Gastrocnemius medialis (tissue), 4 donors: ENCODE data around the gene METTL2B. TPM values are rescaled to one million over a fixed set of nuclear protein-coding genes. Genes with fewer than 3 reads are reported as not detected.

Experiments
- ATAC-seq, 2 donors: fragments of 150-250 bp; one replicate each; pipeline ENCODE4 v1.9.1; 2016
- DNase-seq, 2 donors: peaks; one replicate each; pipeline ENCODE4 v3.0.0-alpha.2; 2019
- H3K27ac ChIP-seq, 4 donors: fragments of 200-600 bp; sonication (generic); 1 replicate in 1 of 4; 2 replicates in 3 of 4; pipeline ENCODE4 v1.5.1; 2016 to 2018; ENCODE audit warnings: mild to moderate bottlenecking in 2 of 4, moderate library complexity in 1 of 4
- H3K27me3 ChIP-seq, 3 donors: fragments of 200-600 bp; sonication (generic) in 2 of 3; 1 replicate in 1 of 3; 2 replicates in 2 of 3; pipeline versions ENCODE4 v1.5.1 to v1.6.0; 2016 to 2019; ENCODE audit warnings: mild to moderate bottlenecking in 1 of 3, moderate library complexity in 1 of 3
- H3K36me3 ChIP-seq, 2 donors: fragments of 200-600 bp; sonication (generic) in 1 of 2; one replicate each; pipeline ENCODE4 v1.5.1; 2017 to 2018
- H3K4me1 ChIP-seq, 2 donors: fragments of 200-600 bp; sonication (generic) in 1 of 2; one replicate each; pipeline ENCODE4 v1.5.1; 2016 to 2017; ENCODE audit warnings: mild to moderate bottlenecking in 2 of 2
- H3K4me3 ChIP-seq, 4 donors: fragments of 200-600 bp; sonication (generic) in 3 of 4; 1 replicate in 1 of 4; 2 replicates in 3 of 4; pipeline ENCODE4 v1.5.1; 2016 to 2019; ENCODE audit warnings: mild to moderate bottlenecking in 2 of 4
- H3K9me3 ChIP-seq, 3 donors: fragments of 200-600 bp; sonication (generic) in 2 of 3; 1 replicate in 1 of 3; 2 replicates in 2 of 3; pipeline ENCODE4 v1.5.1; 2016 to 2019
- CTCF ChIP-seq, 5 experiments: fragments of 450-650 bp in 3 of 5; fragments of 200-600 bp in 2 of 5; sonication (generic) in 2 of 5; IDR thresholded peaks in 4 of 5; conservative IDR thresholded peaks in 1 of 5; 1 replicate in 4 of 5; 2 replicates in 1 of 5; pipeline ENCODE4 v1.5.1; 2016 to 2019; ENCODE audit warnings: antibody characterized with exemption in 5 of 5, mild to moderate bottlenecking in 3 of 5, moderate library complexity in 3 of 5
- POLR2A ChIP-seq, 2 donors: fragments of 450-650 bp; IDR thresholded peaks; one replicate each; pipeline ENCODE4 v1.6.1; 2017; ENCODE audit warnings: antibody characterized with exemption in 2 of 2, mild to moderate bottlenecking in 2 of 2, moderate library complexity in 2 of 2
- in situ Hi-C, 4 donors: fragments of 200-750 bp; cut with MboI; loops; one replicate each; pipeline versions ENCODE4 v1.15.0 to v1.8.0; 2017; ENCODE audit warnings: low sequenced_read_pairs in 4 of 4
- intact Hi-C: fragments of 100-400 bp; cut with DNase I; formaldehyde crosslinking; loops from one replicate; pipeline ENCODE4 v1.15.1; 2023; ENCODE audit warnings: low total_unique reads
- total RNA-seq, 4 donors: library from RNA; depleted of rRNA; stranded (reverse); fragments of >200 nt; gene quantifications; one replicate each; pipeline versions ENCODE4 v1.1.0 to v1.2.3, GENCODE V29; 2016

METTL2B gene
- total RNA-seq, 4 donors from 2014 or later = 19.8 to 22.5 (median 20.6) TPM

DNA sequence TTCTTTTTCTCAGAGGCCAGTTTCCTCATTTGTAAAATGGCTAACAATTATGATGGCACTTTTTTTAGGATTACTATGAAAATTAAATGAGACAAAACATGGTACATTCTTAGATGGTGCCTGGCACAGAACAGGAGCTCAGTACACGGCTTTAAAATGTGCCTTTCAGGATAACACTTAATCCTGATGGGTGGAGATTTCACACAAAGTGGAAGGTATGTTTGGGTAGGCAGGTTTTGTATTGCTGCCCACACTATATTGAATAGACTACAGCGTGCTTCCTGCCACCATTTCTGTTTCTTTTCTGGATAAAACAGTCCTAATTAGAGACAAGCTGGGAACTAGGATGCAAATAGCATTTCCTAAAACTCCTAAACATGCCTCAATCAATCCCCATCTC, 44.8 kb upstream of the METTL2B start:
- Histone ChIP-seq H3K4me1 (peaks cover 0 to 4% of the 10 kb centered on the region in 2 donors), H3K27ac (no peak overlapping the region), H3K27me3 (no peaks in the 10 kb centered on the region), H3K36me3 (no peaks in the 10 kb centered on the region), H3K9me3 (no peaks in the 10 kb centered on the region), H3K4me3 (no peak overlapping the region)
- DNase-seq = no peak
- TF ChIP-seq POLR2A (IDR thresholded peaks at IDR 0.05) = no peak
- no peak for TF ChIP-seq CTCF (IDR thresholded peaks at IDR 0.05 in 4 of 5, conservative IDR thresholded peaks at IDR 0.05 in 1 of 5)
- no peak for ATAC-seq
- in situ Hi-C loops = no loop called here
- intact Hi-C loops = no loop called here

- H3K4me3 ChIP-seq = no peak overlapping the region
- H3K27me3 ChIP-seq = no peaks in the 10 kb centered on the region
- intact Hi-C loops (no loop called here), in situ Hi-C loops (no loop called here)
- H3K9me3 ChIP-seq = no peaks in the 10 kb centered on the region
- TF ChIP-seq CTCF (IDR thresholded peaks at IDR 0.05 in 4 of 5, conservative IDR thresholded peaks at IDR 0.05 in 1 of 5) (no peak), POLR2A (IDR thresholded peaks at IDR 0.05) (no peak)
- no peaks in the 10 kb centered on the region for H3K4me1 ChIP-seq
- H3K27ac ChIP-seq = no peak overlapping the region
- DNase-seq (no peak), ATAC-seq (no peak)
- no peaks in the 10 kb centered on the region for H3K36me3 ChIP-seq
Measured at GRCh38 chr7:128434413-128435326, 41.9 kb upstream of the METTL2B start.

GRCh38 chr7:128435327-128435686, 41.2 kb upstream of the METTL2B start:
- in situ Hi-C loops (no loop called here), intact Hi-C loops (no loop called here)
- Histone ChIP-seq H3K27me3 (no peaks in the 10 kb centered on the region), H3K36me3 (no peaks in the 10 kb centered on the region), H3K4me3 (no peak overlapping the region), H3K9me3 (no peaks in the 10 kb centered on the region), H3K27ac (no peak overlapping the region), H3K4me1 (no peaks in the 10 kb centered on the region)
- ATAC-seq (no peak), DNase-seq (no peak)
- TF ChIP-seq CTCF (IDR thresholded peaks at IDR 0.05 in 4 of 5, conservative IDR thresholded peaks at IDR 0.05 in 1 of 5) = no peak
- TF ChIP-seq POLR2A (IDR thresholded peaks at IDR 0.05) = no peak

DNA sequence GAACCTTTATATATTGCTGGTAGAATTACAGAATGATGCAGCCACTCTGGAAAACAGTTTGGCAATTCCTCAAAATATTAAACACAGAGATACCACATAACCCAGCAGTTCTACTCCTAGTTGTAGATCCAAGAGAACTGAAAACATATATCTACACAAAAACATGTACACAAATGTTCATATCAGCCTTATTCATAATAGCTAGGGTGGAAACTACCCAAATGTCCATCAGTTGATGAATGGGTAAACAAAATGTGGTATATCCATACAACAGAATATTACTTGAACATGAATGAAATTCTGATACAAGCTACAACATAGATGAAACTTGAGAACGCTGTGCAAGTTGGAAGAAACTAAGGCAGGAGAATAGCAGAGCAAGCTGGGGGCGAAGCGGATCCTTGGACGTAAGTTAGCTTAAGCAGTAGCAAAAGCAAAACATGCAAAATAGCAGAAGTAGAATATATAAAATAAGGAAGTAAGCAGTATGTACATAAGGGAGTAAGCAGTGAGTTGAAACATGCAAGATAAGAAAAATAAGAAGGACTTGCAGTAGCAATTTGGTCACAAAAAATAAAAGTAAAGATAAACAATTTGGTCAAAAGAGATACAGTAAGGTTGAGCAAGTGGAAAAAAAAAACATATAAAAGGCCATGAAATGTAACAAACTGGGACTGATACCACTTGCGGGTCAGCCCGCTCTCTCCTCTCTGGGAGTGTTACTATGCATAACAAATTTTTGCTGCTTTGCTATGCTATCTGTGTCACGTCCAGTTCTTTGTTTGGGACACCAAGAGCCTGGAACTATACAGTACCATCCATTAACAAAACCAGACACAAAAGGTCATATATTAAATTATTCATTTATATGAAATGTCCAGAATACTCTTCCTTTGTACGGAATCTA, 38.9 kb upstream of the METTL2B start:
- Histone ChIP-seq H3K4me1 (no peaks in the 10 kb centered on the region), H3K27ac (no peak overlapping the region), H3K36me3 (no peaks in the 10 kb centered on the region), H3K27me3 (no peaks in the 10 kb centered on the region), H3K9me3 (no peaks in the 10 kb centered on the region), H3K4me3 (no peak overlapping the region)
- no peak for TF ChIP-seq CTCF (IDR thresholded peaks at IDR 0.05 in 4 of 5, conservative IDR thresholded peaks at IDR 0.05 in 1 of 5)
- no peak for TF ChIP-seq POLR2A (IDR thresholded peaks at IDR 0.05)
- no peak for ATAC-seq
- intact Hi-C loops = no loop called here
- no peak for DNase-seq
- in situ Hi-C loops = no loop called here
